GM18508 (cell line): ENCODE data around the gene C5orf34.

Experiments used
- ATAC-seq: cut with Tn5 transposase; IDR thresholded peaks from one replicate; pipeline ENCODE4 v1.9.1; 2021; ENCODE audit warnings: moderate number of reproducible peaks; ENCODE audit not compliant: insufficient read depth, unreplicated experiment

Gene C5orf34

GRCh38 chr5:43437062-43437660 is 77.8 kb downstream of the C5orf34 start:
- no peak for ATAC-seq
